Colonic mucosa (tissue), 4 donors: ENCODE results near the gene KIAA1755. TPM values are rescaled to one million over a fixed set of nuclear protein-coding genes. Genes with fewer than 3 reads are reported as not detected.

Source experiments
- DNase-seq: peaks from one replicate; pipeline ENCODE4 v3.0.0-alpha.2; 2020
- H3K27ac ChIP-seq: fragments of 200-600 bp; one replicate; pipeline ENCODE4 v1.8.0; 2021
- H3K27me3 ChIP-seq: fragments of 200-600 bp; one replicate; pipeline ENCODE4 v1.8.0; 2021
- H3K36me3 ChIP-seq: fragments of 200-600 bp; one replicate; pipeline ENCODE4 v1.8.0; 2021
- H3K4me1 ChIP-seq: fragments of 200-600 bp; one replicate; pipeline ENCODE4 v1.8.0; 2021; ENCODE audit warnings: mild to moderate bottlenecking
- H3K4me3 ChIP-seq: fragments of 200-600 bp; one replicate; pipeline ENCODE4 v1.8.0; 2021
- H3K9ac ChIP-seq, 2 donors: one replicate each; pipeline ENCODE4 v1.7.0; 2013; ENCODE audit warnings: control low read depth in 2 of 2, low read depth in 2 of 2, low read length in 2 of 2
- H3K9me3 ChIP-seq: fragments of 200-600 bp; one replicate; pipeline ENCODE4 v1.8.0; 2021
- intact Hi-C: fragments of 100-400 bp; cut with DNase I; formaldehyde crosslinking; loops from one replicate; pipeline ENCODE4 v1.14.1; 2022
- total RNA-seq, 2 donors: library from RNA; stranded (reverse); fragmentation: NEBNext Ultra II Directional in 1 of 2; extraction: Animal tissue kit (Norgen Biotek cat#: 25700) in 1 of 2; gene quantifications; one replicate each; pipeline ENCODE4 v1.2.1, GENCODE V29; 2021
- TF ChIP-seq, protein P1 (sequence below): fragments of 200-600 bp; IDR thresholded peaks from one replicate; pipeline ENCODE4 v1.8.0; 2022; ENCODE audit warnings: antibody characterized with exemption, mild to moderate bottlenecking
- donor health status: healthy.
- donor health status: DM: no; HTN: no; CAD: no.
- donor health status: DM: no; HTN: no; CAD: no.

Gene KIAA1755
- total RNA-seq, 2 donors from 2014 or later, result 0.40 to 3.9 TPM

DNA sequence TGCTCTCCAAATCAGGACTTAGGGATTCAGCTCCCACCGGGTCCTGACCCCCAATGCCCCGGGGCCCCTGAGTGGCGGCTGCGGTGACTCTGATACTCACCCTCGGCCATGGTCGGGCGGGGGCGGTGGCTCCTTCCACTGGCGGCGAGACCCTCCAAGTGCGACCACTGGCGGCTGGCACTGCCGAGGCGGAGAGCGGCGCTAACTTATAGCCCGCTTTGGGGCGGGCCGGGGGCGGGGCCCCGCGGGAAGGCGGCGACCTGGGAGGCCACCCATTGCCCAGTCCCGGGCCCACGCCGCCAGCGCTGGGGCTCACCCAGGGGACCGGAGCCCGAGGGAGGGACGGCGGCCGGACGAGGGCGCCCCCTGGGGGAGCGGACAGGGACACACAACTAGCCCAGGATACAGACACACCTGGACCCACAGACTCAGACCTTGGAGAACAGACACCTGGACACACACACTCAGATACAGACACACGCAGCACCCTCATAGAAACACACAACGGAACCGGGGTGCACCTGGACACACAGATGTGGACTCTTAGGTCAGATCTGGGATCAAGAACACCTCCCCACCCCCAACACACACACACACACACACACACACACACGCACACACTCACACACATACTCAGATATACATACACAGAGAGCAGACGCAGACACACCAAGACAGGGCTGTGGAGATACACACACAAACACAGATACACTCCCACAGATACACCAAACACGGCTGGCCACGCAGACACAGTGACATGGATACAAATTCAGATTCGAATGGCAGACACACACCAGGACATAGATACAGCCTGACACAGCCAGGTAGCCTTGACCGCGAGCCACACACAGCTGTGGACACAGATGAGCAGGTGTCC is 95.2 kb downstream of the KIAA1755 start, which contains the start of gene TGM2:
Gene TGM2, minus strand, starts transcription at position 182 of the 877 bp plus-strand sequence. Its CDS starts 72 bp downstream, at position 110.
- Histone ChIP-seq H3K4me1 (no peaks in the 10 kb centered on the region), H3K9ac (peak within 1 kb of the TSS; percentile 51 to 65), H3K27ac (peak within 1 kb of the TSS; percentile 44), H3K9me3 (no peaks in the 10 kb centered on the region), H3K4me3 (peak within 1 kb of the TSS; percentile 41), H3K27me3 (no peaks in the 10 kb centered on the region), H3K36me3 (no peaks in the 10 kb centered on the region)
- peak; percentile 75 for DNase-seq
- TF ChIP-seq, protein P1, sequence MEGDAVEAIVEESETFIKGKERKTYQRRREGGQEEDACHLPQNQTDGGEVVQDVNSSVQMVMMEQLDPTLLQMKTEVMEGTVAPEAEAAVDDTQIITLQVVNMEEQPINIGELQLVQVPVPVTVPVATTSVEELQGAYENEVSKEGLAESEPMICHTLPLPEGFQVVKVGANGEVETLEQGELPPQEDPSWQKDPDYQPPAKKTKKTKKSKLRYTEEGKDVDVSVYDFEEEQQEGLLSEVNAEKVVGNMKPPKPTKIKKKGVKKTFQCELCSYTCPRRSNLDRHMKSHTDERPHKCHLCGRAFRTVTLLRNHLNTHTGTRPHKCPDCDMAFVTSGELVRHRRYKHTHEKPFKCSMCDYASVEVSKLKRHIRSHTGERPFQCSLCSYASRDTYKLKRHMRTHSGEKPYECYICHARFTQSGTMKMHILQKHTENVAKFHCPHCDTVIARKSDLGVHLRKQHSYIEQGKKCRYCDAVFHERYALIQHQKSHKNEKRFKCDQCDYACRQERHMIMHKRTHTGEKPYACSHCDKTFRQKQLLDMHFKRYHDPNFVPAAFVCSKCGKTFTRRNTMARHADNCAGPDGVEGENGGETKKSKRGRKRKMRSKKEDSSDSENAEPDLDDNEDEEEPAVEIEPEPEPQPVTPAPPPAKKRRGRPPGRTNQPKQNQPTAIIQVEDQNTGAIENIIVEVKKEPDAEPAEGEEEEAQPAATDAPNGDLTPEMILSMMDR, result peak; percentile 86
- intact Hi-C loops, result loop anchor here (5.0 kb wide), 4 partner anchors 53 to 108 kb away; no protein-coding TSS in a partner anchor

DNA sequence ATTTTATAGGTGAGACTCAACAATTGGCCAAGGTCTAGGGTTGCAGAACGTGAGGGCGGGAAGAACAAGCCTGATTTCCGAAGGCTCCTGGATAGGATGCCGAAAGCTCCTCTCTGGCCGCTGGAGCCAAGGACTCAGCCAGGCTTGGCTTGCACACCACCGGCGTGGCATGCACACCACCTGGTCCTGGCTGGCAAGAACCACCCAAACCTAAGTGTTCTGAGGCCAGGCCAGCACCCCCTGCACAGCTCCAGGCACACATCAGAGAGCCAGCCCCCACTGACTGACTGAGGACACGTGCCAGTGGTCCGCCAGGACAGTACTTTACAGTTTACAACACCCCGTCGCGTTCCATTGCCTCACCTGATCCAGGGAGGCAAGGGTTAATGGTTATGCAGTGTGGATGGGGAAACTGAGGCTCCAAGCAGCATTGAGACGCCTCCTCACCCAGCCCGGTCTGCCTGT is 95.9 kb downstream of the KIAA1755 start:
- no peaks in the 10 kb centered on the region for H3K9me3 ChIP-seq
- intact Hi-C loops, result loop anchor here (5.0 kb wide), 4 partner anchors 52 to 107 kb away; no protein-coding TSS in a partner anchor
- H3K27ac ChIP-seq, result peak overlapping the region; percentile 44
- H3K27me3 ChIP-seq, result no peaks in the 10 kb centered on the region
- H3K4me1 ChIP-seq, result no peaks in the 10 kb centered on the region
- no peaks in the 10 kb centered on the region for H3K36me3 ChIP-seq
- DNase-seq, result no peak
- TF ChIP-seq, protein P1, result no peak
- H3K4me3 ChIP-seq, result peak overlapping the region; percentile 41
- H3K9ac ChIP-seq, result peak overlapping the region; percentile 51 to 65

- H3K27me3 ChIP-seq, result no peaks in the 10 kb centered on the region
- TF ChIP-seq, protein P1, result no peak
- H3K36me3 ChIP-seq, result no peaks in the 10 kb centered on the region
- H3K27ac ChIP-seq, result no peak overlapping the region
- no peak for DNase-seq
- H3K4me3 ChIP-seq, result peak overlapping the region; percentile 41
- no peaks in the 10 kb centered on the region for H3K4me1 ChIP-seq
- no peaks in the 10 kb centered on the region for H3K9me3 ChIP-seq
- intact Hi-C loops, result no loop called here
- no peak overlapping the region for H3K9ac ChIP-seq
These were observed 96.5 kb downstream of the KIAA1755 start for GRCh38 chr20:38164069-38164468.

- Histone ChIP-seq H3K4me1 (no peaks in the 10 kb centered on the region), H3K4me3 (peak overlapping the region; percentile 41), H3K36me3 (no peaks in the 10 kb centered on the region), H3K27ac (no peak overlapping the region), H3K9ac (no peak overlapping the region), H3K9me3 (no peaks in the 10 kb centered on the region), H3K27me3 (no peaks in the 10 kb centered on the region)
- intact Hi-C loops, result no loop called here
- no peak for DNase-seq
- TF ChIP-seq, protein P1, result no peak
These were observed 97.4 kb downstream of the KIAA1755 start for GRCh38 chr20:38162878-38163875.

- no peaks in the 10 kb centered on the region for H3K27me3 ChIP-seq
- TF ChIP-seq, protein P1, result no peak
- H3K36me3 ChIP-seq, result no peaks in the 10 kb centered on the region
- no peaks in the 10 kb centered on the region for H3K9me3 ChIP-seq
- no peak for DNase-seq
- H3K4me3 ChIP-seq, result no peak overlapping the region
- no peaks in the 10 kb centered on the region for H3K4me1 ChIP-seq
- no peak overlapping the region for H3K27ac ChIP-seq
- intact Hi-C loops, result no loop called here
- H3K9ac ChIP-seq, result no peak overlapping the region
These were observed 98.4 kb downstream of the KIAA1755 start for GRCh38 chr20:38162149-38162548.
